Naive thymus-derived CD4-positive, alpha-beta T cell (primary cell): ENCODE measurements around the gene TLX3. TPM values are rescaled to one million over a fixed set of nuclear protein-coding genes. Genes with fewer than 3 reads are reported as not detected.

ENCODE experiments used
- ATAC-seq: fragments of 150-1000 bp; cut with Tn5 transposase; 2 replicates; pipeline ENCODE4 v1.10.0; 2021; ENCODE audit warnings: mild to moderate bottlenecking, moderate library complexity
- CTCF ChIA-PET: fragments of 350-600 bp; sonication (Branson Sonifier 250); formaldehyde crosslinking; loops from one replicate; lab custom pipeline; 2021; ENCODE audit warnings: antibody characterized with exemption; lab: Charles Lee
- POLR2A ChIA-PET: fragments of 350-600 bp; sonication (Branson Sonifier 250); formaldehyde crosslinking; loops from one replicate; lab custom pipeline; 2021; ENCODE audit warnings: antibody characterized with exemption, inconsistent platforms; lab: Charles Lee
- DNase-seq, 9 donors: peaks; one replicate each; pipeline versions ENCODE4 v3.0.0 to v3.0.0-alpha.2; 2020 to 2022; ENCODE audit warnings: mixed read lengths in 1 of 9
- H3K27ac ChIP-seq: one replicate; pipeline ENCODE4 v1.7.0; 2013; ENCODE audit warnings: mild to moderate bottlenecking, low read depth, low read length, moderate library complexity
- H3K27me3 ChIP-seq, 2 donors: one replicate each; pipeline ENCODE4 v1.7.0; 2013; ENCODE audit warnings: low read length in 2 of 2, mild to moderate bottlenecking in 2 of 2, moderate library complexity in 2 of 2; ENCODE audit not compliant: control insufficient read depth in 2 of 2, insufficient read depth in 2 of 2
- H3K36me3 ChIP-seq, 3 experiments: 1 replicate in 2 of 3; 2 replicates in 1 of 3; pipeline ENCODE4 v1.7.0; 2013; ENCODE audit warnings: low read length in 3 of 3, mild to moderate bottlenecking in 3 of 3, moderate library complexity in 1 of 3; ENCODE audit not compliant: insufficient read depth in 3 of 3, control insufficient read depth in 2 of 3
- H3K4me1 ChIP-seq, 2 donors: one replicate each; pipeline ENCODE4 v1.7.0; 2013; ENCODE audit warnings: low read length in 2 of 2, mild to moderate bottlenecking in 2 of 2, moderate library complexity in 1 of 2; ENCODE audit not compliant: control insufficient read depth in 2 of 2, insufficient read depth in 2 of 2
- H3K4me3 ChIP-seq: 2 replicates; pipeline ENCODE4 v1.7.0; 2013; ENCODE audit warnings: mild to moderate bottlenecking, low read length
- H3K9me3 ChIP-seq, 3 experiments: 1 replicate in 2 of 3; 2 replicates in 1 of 3; pipeline ENCODE4 v1.7.0; 2013; ENCODE audit warnings: low read length in 3 of 3; ENCODE audit not compliant: control insufficient read depth in 2 of 3
- H3K27ac Mint-ChIP-seq, 9 donors: one replicate each; pipeline ENCODE4 v1.8.0; 2020 to 2022; ENCODE audit warnings: mixed read lengths in 9 of 9, mild to moderate bottlenecking in 8 of 9, moderate library complexity in 5 of 9, inconsistent platforms in 2 of 9
- H3K27me3 Mint-ChIP-seq, 5 donors: one replicate each; pipeline ENCODE4 v1.8.0; 2021 to 2022; ENCODE audit warnings: mixed read lengths in 5 of 5, mild to moderate bottlenecking in 1 of 5
- H3K36me3 Mint-ChIP-seq, 5 donors: one replicate each; pipeline ENCODE4 v1.8.0; 2020 to 2022; ENCODE audit warnings: mixed read lengths in 5 of 5, mild to moderate bottlenecking in 3 of 5, inconsistent platforms in 1 of 5
- H3K4me1 Mint-ChIP-seq, 7 donors: one replicate each; pipeline ENCODE4 v1.8.0; 2020 to 2022; ENCODE audit warnings: mixed read lengths in 7 of 7, mild to moderate bottlenecking in 3 of 7, inconsistent platforms in 1 of 7
- H3K4me3 Mint-ChIP-seq, 10 donors: one replicate each; pipeline ENCODE4 v1.8.0; 2020 to 2022; ENCODE audit warnings: mild to moderate bottlenecking in 10 of 10, mixed read lengths in 10 of 10, moderate library complexity in 6 of 10, inconsistent platforms in 2 of 10
- H3K9me3 Mint-ChIP-seq, 11 donors: one replicate each; pipeline ENCODE4 v1.8.0; 2020 to 2022; ENCODE audit warnings: mixed read lengths in 11 of 11, mild to moderate bottlenecking in 4 of 11, inconsistent platforms in 1 of 11, moderate library complexity in 1 of 11
- intact Hi-C, 2 donors: fragments of 100-400 bp; cut with micrococcal nuclease; formaldehyde crosslinking; loops; one replicate each; pipeline ENCODE4 v1.15.1; 2023
- polyA plus RNA-seq, 2 donors: library from polyadenylated mRNA; unstranded; fragments of 300-500 nt; fragmentation: Illumina TruSeq; gene quantifications; one replicate each; pipeline ENCODE4 v1.2.3, GENCODE V29; 2021
- total RNA-seq, 6 experiments: library from RNA in 5 of 6; stranded (reverse) in 5 of 6; gene quantifications; 1 replicate in 5 of 6; 2 replicates in 1 of 6; pipeline ENCODE4 v1.2.3 and lab custom pipeline; 2021 to 2026

TLX3 gene
- total and polyA plus RNA-seq, 7 experiments from 2014 or later: not detected

- no peak for DNase-seq
- POLR2A ChIA-PET: no interaction called here
- no peak for ATAC-seq
- Histone ChIP-seq H3K27me3 (no peaks in the 10 kb centered on the region), H3K27ac (no peak overlapping the region), H3K9me3 (no peaks in the 10 kb centered on the region), H3K36me3 (no peaks in the 10 kb centered on the region), H3K4me3 (no peak overlapping the region), H3K4me1 (no peaks in the 10 kb centered on the region)
- Mint-ChIP-seq H3K27me3 (peaks cover 59 to 88% (median 70%) of the 10 kb centered on the region in 5 donors), H3K36me3 (peaks cover 0 to 6% (median 5%) of the 10 kb centered on the region in 5 donors), H3K4me1 (peaks cover 14 to 24% (median 17%) of the 10 kb centered on the region in 7 donors), H3K27ac (no peak overlapping the region), H3K4me3 (no peak overlapping the region), H3K9me3 (peaks cover 0 to 5% (median 0%) of the 10 kb centered on the region in 11 donors)
- intact Hi-C loops: loop anchor here in 1 of 2 donors (5.0 kb wide), 1 partner anchor 1922 kb away; the partner anchor contains the start of gene NKX2-5
- CTCF ChIA-PET: no interaction called here
These were observed 5.8 kb downstream of the TLX3 start for GRCh38 chr5:171314728-171315385.

GRCh38 chr5:171315386-171315891 lies 6.4 kb downstream of the TLX3 start:
- Histone ChIP-seq H3K4me1 (no peaks in the 10 kb centered on the region), H3K27ac (no peak overlapping the region), H3K4me3 (no peak overlapping the region), H3K27me3 (no peaks in the 10 kb centered on the region), H3K36me3 (no peaks in the 10 kb centered on the region), H3K9me3 (no peaks in the 10 kb centered on the region)
- H3K27ac Mint-ChIP-seq: no peak overlapping the region
- peaks cover 0 to 6% (median 5%) of the 10 kb centered on the region in 5 donors for H3K36me3 Mint-ChIP-seq
- POLR2A ChIA-PET: no interaction called here
- DNase-seq (no peak), ATAC-seq (no peak)
- peak overlapping the region in 3 of 10 donors; percentile 39 to 60 (median 56) for H3K4me3 Mint-ChIP-seq
- CTCF ChIA-PET: no interaction called here
- peaks cover 13 to 22% (median 17%) of the 10 kb centered on the region in 7 donors for H3K4me1 Mint-ChIP-seq
- peaks cover 63 to 89% (median 72%) of the 10 kb centered on the region in 5 donors for H3K27me3 Mint-ChIP-seq
- peaks cover 0 to 5% (median 0%) of the 10 kb centered on the region in 11 donors for H3K9me3 Mint-ChIP-seq
- intact Hi-C loops: no loop called here

GRCh38 chr5:171315925-171316257 lies 6.8 kb downstream of the TLX3 start:
- Mint-ChIP-seq H3K4me3 (peak overlapping the region in 7 of 10 donors; percentile 25 to 60 (median 41)), H3K9me3 (peaks cover 0 to 5% (median 0%) of the 10 kb centered on the region in 11 donors), H3K27me3 (peaks cover 63 to 86% (median 70%) of the 10 kb centered on the region in 5 donors), H3K36me3 (peaks cover 0 to 6% (median 5%) of the 10 kb centered on the region in 5 donors), H3K4me1 (peaks cover 9 to 21% (median 16%) of the 10 kb centered on the region in 7 donors), H3K27ac (peak overlapping the region in 1 of 9 donors; percentile 5)
- no peaks in the 10 kb centered on the region for H3K27me3 ChIP-seq
- H3K9me3 ChIP-seq: no peaks in the 10 kb centered on the region
- POLR2A ChIA-PET: no interaction called here
- H3K27ac ChIP-seq: no peak overlapping the region
- H3K36me3 ChIP-seq: no peaks in the 10 kb centered on the region
- no peak for DNase-seq
- intact Hi-C loops: no loop called here
- no peak for ATAC-seq
- CTCF ChIA-PET: no interaction called here
- H3K4me3 ChIP-seq: no peak overlapping the region
- H3K4me1 ChIP-seq: no peaks in the 10 kb centered on the region

DNA sequence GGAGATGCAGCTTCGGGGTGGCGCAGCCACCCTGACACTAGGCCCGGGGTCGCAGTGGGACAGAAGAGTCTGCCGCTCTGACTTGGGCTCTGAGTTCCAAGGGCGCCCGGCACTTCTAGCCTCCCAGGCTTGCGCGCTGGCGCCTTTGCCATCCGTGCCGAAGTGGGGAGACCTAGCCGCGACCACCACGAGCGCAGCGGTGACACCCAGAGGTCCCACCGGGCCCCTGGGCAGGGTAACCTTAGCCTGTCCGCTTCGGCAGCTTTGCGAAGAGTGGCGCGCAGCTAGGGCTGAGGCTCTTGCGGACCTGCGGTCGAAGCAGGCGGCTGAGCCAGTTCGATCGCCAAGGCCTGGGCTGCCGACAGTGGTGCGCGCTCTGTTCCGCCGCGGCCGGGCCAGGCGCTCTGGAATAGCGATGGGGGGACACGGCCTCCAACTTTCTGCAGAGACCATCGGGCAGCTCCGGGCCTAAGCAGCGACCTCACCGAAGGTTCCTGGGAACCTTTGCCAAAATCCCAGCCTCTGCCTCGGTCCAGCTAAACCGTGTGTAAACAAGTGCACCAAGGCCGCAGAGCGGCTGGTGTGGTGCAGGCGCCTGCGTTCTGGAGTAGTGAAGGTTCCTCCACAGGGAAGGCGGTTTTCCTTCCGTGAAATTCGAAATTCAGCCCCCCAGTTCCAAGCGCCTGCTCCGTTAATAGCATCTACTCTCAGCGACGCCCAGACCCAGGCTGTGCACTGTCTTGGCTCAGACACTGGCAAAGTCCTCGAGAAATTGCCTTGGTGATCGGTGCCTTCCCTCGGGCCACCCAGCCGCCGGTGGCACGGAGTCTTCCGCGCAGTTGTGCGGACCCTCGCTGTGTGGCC lies 7.4 kb downstream of the TLX3 start:
- Histone ChIP-seq H3K27me3 (no peaks in the 10 kb centered on the region), H3K36me3 (no peaks in the 10 kb centered on the region), H3K27ac (no peak overlapping the region), H3K4me1 (no peaks in the 10 kb centered on the region), H3K9me3 (no peaks in the 10 kb centered on the region), H3K4me3 (no peak overlapping the region)
- Mint-ChIP-seq H3K4me3 (peak overlapping the region in 6 of 10 donors; percentile 25 to 60 (median 40)), H3K27ac (peak overlapping the region in 1 of 9 donors; percentile 5), H3K36me3 (peaks cover 0 to 6% (median 5%) of the 10 kb centered on the region in 5 donors), H3K9me3 (peaks cover 0 to 5% (median 0%) of the 10 kb centered on the region in 11 donors), H3K27me3 (peaks cover 69 to 88% (median 76%) of the 10 kb centered on the region in 5 donors), H3K4me1 (peaks cover 9 to 21% (median 16%) of the 10 kb centered on the region in 7 donors)
- ChIA-PET CTCF (no interaction called here), POLR2A (no interaction called here)
- ATAC-seq: no peak
- DNase-seq: peak in 1 of 9 donors; percentile 22
- intact Hi-C loops: no loop called here

DNA sequence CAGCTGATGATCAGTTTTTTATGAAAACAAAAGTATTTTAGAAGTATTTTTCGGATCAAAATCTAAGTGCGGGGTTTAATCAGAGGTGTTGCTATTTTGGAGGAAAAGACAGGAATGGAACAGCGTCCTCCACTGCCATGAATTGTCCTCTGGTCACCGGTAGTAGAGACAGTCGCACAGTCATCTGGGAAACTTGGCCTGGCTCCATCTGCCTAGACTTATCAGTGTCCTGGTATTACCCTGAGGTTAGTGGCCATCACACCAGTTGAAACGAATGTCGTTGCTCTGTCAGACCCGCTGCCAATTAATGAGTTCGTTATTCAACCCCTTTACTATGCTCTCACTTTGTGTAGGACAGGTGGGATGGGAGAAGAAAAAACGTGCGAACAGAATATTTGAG lies 8.2 kb downstream of the TLX3 start:
- Mint-ChIP-seq H3K27ac (no peak overlapping the region), H3K36me3 (peaks cover 0 to 6% (median 5%) of the 10 kb centered on the region in 5 donors), H3K4me1 (peaks cover 9 to 21% (median 16%) of the 10 kb centered on the region in 7 donors), H3K27me3 (peaks cover 76 to 94% (median 82%) of the 10 kb centered on the region in 5 donors), H3K4me3 (no peak overlapping the region), H3K9me3 (peaks cover 0 to 5% (median 0%) of the 10 kb centered on the region in 11 donors)
- Histone ChIP-seq H3K4me3 (no peak overlapping the region), H3K4me1 (no peaks in the 10 kb centered on the region), H3K9me3 (no peaks in the 10 kb centered on the region), H3K36me3 (no peaks in the 10 kb centered on the region), H3K27me3 (no peaks in the 10 kb centered on the region), H3K27ac (no peak overlapping the region)
- ATAC-seq: no peak
- no peak for DNase-seq
- POLR2A ChIA-PET: no interaction called here
- intact Hi-C loops: no loop called here
- CTCF ChIA-PET: no interaction called here

GRCh38 chr5:171318026-171318425 lies 9.0 kb downstream of the TLX3 start:
- no peak overlapping the region for H3K4me3 Mint-ChIP-seq
- no peak for DNase-seq
- CTCF ChIA-PET: no interaction called here
- no peak overlapping the region for H3K27ac Mint-ChIP-seq
- Histone ChIP-seq H3K27ac (no peak overlapping the region), H3K4me1 (no peaks in the 10 kb centered on the region), H3K36me3 (no peaks in the 10 kb centered on the region), H3K4me3 (no peak overlapping the region), H3K9me3 (no peaks in the 10 kb centered on the region), H3K27me3 (peaks cover 0 to 2% of the 10 kb centered on the region in 2 donors)
- POLR2A ChIA-PET: no interaction called here
- peaks cover 0 to 1% (median 0%) of the 10 kb centered on the region in 11 donors for H3K9me3 Mint-ChIP-seq
- H3K36me3 Mint-ChIP-seq: peaks cover 0 to 2% (median 1%) of the 10 kb centered on the region in 5 donors
- peaks cover 6 to 16% (median 9%) of the 10 kb centered on the region in 7 donors for H3K4me1 Mint-ChIP-seq
- no peak for ATAC-seq
- intact Hi-C loops: no loop called here
- H3K27me3 Mint-ChIP-seq: peaks cover 77 to 95% (median 82%) of the 10 kb centered on the region in 5 donors
